GM19395 (cell line): ENCODE results near the gene NRL.

Experiments
- ATAC-seq: cut with Tn5 transposase; IDR thresholded peaks from one replicate; pipeline ENCODE4 v1.9.1; 2021; ENCODE audit warnings: mild to moderate bottlenecking, moderate library complexity; ENCODE audit not compliant: unreplicated experiment

NRL gene

DNA sequence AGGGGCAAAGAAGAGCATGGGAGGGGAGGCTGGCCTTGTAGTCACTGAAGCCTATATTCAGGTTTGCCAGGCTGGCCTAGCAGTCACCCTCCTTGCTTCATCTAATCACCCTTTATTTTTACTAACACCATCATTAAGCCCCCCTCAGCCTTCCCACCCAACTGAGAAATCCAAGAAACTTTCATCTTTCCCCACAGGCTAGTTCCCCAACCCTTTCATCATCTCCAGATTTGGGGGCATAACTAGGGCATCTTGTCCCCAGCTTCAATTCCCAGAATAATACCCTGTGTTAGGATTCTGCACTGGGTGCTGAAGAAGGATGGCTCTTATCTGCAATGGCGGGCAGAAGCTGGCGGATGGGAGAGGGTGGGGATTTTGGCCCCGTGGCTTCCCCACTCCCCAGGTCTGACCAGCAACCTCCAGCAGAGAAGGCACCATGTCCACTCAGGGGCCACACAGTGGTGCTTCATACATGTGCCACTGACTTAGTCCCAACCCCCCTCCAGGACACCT is 13.7 kb downstream of the NRL start:
- no peak for ATAC-seq

DNA sequence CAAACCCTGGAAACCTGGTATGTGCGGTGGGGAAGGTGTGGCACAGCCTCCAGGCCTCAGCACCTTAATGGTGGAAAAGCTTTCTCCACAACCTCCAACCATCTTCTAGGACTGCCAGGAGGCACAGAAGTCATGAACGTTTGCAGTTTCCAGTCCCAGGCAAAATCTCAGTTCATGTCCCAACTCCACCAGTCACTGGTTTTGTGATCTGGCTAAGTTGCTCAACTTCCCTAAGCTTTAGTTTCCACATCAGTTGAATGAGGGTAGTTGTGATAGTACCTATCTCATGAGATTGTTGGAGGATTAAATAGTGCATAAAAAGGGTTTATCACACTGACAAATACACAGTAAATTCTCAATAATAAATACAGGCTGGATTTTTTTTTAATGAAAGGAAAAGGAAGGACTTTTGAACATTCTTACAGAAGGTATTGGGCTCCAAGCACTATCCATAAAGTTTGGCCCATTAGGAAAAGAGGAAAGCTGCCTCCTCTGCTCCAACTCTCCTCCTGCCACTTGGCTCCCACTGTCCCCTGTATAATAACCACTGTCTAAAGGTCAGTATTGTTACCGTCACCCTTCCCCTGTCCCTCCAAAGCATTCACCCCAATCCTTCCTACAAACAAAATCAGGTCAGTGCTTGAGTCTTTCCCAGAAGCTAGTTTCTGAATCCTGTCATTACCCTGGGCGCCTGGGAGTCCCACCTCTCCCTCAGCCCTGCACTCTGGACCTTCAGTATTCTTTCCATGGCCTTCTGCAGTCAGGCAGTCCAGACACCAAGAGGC is 14.4 kb downstream of the NRL start:
- ATAC-seq: no peak

DNA sequence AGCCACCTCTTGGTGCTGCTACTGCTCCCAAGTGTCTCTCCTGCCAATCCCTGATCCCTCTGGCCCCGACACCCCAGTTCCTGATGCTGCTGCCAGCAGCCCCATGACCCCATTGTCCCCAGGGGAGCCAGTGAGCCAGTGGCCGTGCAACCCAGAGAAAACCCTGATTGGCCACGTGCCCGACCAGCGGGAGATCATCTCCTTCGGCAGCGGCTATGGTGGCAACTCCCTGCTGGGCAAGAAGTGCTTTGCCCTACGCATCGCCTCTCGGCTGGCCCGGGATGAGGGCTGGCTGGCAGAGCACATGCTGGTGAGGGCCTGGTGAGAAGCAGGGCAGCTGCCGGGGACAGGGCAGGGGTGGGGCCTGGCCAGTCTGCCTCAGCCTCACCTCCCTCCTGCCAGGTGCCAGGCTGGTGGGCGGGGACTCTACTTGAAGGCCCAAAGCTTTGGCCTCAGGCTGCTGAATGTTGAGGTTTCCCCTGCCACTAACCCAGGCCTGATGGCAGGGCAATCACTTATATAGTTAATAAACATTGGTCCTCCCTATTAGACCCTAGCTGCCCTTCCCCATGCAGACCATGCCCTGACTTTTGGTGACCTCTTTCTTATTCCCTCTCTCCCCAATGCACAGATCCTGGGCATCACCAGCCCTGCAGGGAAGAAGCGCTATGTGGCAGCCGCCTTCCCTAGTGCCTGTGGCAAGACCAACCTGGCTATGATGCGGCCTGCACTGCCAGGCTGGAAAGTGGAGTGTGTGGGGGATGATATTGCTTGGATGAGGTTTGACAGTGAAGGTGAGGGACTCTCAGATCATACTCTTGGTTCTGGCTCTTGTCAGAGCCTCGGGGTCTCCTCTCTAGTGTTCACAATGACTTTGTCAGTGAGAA is 15.6 kb downstream of the NRL start:
- no peak for ATAC-seq

DNA sequence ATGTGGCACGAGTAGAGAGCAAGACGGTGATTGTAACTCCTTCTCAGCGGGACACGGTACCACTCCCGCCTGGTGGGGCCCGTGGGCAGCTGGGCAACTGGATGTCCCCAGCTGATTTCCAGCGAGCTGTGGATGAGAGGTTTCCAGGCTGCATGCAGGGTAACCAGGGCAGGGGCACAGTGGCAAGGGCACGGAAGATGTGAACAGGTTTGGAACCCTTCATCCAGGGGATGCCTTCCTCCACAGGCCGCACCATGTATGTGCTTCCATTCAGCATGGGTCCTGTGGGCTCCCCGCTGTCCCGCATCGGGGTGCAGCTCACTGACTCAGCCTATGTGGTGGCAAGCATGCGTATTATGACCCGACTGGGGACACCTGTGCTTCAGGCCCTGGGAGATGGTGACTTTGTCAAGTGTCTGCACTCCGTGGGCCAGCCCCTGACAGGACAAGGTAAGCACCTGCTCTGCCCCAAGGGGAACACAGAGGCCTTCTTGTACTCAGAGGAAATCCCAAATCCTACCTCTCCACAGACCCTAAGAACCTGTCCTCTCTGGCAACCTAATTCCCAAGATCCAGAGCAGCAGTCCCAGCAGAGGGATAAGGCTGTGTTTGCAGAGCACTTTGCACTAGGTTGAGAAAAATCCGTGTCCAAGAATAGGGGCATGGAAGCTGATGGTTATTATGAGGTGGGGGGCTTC is 16.4 kb downstream of the NRL start:
- no peak for ATAC-seq

DNA sequence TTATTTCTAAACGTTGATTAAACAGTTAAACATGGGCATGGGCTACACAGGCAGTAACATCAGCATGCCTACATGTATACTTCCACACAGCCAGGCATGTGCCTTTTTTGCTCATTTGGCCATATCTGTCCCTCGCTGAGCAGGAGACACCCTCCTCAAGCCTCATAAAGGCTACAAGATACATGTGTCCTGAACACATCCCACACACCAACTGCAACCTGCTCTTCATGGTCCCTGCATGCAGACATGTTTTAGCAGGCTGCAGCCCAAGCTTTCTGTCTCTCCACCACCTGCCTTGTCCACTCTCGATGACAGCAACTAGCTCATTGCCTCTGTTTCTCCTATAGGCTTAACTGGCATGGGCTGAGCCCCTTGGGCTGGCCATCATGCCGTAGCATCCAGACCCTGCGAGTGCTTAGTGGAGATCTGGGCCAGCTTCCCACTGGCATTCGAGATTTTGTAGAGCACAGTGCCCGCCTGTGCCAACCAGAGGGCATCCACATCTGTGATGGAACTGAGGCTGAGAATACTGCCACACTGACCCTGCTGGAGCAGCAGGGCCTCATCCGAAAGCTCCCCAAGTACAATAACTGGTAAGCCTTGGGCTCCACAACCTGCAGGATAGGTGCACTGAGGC is 18.1 kb downstream of the NRL start:
- ATAC-seq: no peak

DNA sequence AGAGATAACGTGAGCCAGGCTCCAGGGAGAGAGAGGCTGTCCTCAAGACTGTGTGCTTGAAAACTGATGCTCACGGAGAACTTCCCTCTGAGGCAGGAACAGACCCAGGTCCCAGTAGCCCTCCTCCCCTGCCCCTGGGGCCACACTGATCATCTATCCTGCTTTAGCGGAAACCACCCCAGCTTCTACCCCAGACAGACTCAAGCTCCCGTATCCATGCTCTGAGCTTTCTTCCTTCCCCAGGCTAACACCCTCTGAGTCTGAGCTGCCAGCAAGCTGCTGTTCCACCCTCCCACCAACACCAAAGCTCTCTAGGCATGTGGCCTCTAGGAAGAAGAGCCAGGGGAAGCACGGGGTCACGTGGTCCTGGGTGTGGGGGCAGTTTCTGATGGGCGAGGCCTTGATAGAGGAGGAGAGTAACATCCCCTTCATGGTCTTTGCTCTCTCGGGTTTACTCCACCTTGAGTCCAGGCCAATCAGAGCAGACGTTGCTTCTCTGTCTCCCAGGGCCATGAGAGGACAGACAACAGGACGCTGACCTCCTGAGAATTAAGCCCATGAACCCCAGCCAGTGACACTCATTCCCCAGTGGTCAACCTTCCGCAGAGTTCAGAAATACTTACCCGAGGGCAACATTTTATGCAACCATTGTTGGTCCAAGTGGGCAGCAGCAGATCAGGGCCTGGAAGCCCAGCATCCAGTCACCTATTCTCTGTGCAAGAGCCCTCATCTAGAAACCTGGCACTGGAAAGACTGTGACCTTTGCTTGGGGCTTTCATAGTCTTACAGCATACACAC is 19.3 kb downstream of the NRL start:
- ATAC-seq: peak; percentile 71

DNA sequence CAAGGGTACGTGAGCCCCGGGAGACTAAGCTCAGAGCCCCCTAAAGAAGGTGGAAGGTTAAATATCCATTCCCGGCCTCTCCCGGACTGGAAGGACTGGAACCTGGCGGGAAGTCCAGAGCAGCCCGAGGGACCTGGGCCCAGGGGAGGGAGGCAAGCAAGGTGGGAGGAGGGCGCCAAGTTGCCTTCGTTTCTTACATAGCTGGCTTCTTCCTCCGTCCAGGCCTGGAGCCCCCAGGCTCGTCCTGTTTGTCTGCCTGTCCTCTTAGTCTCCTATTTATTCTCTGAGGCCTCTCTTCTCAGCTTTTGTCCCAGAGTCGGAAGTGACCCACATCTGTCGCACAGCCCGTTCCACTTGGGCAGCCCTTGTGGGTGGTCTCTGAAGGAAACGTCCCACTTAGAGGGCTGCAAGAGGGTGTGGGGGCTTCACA is 19.9 kb downstream of the NRL start:
- peak; percentile 0 for ATAC-seq

DNA sequence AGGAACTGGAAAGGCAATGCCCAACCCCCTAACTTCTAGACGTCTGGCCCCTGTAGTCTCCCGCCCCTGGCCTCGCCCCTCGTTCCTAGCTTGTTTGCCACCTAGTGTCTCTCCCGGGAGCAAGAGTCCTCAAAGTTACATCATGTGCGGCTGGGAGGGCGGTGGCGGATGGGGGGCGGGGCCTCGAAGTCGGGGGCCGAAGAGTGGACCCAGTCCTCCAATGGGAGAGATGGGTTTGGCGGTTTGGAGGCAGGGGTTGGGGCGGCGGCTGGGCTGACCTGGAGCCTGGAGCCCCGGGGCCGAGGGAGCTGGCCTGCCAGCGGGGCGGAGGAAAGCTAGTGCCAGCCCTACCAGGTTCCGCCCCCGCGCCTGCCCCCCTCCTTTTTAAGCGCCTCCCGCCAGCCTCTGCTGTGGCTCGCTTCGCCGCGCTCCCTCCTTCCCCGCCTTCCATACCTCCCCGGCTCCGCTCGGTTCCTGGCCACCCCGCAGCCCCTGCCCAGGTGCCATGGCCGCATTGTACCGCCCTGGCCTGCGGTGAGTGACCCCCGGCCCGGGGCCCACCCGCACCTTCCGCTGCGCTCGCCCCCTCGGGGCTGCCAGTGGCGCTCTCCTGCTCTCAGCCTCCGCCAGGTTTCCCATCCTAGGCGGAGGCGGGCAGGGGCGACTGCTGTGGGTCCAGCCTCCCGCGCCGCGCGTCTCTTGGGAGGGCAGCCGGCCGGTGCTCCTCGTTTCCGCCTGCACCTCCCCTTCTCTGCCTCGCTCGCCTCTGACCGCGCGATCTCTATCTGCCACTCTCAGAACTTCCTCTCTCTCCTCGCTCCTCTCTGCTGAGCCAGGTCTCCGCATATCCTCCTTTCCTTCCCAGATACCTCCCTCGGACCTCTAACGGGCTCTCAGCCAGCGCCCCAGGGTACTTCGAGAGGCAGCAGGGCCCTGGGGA is 20.6 kb downstream of the NRL start, which contains the start of gene PCK2:
PCK2 (plus strand) TSS at position 411 of the 940 bp plus-strand sequence; CDS start at position 506, 95 bp downstream.
- peak; percentile 52 for ATAC-seq

DNA sequence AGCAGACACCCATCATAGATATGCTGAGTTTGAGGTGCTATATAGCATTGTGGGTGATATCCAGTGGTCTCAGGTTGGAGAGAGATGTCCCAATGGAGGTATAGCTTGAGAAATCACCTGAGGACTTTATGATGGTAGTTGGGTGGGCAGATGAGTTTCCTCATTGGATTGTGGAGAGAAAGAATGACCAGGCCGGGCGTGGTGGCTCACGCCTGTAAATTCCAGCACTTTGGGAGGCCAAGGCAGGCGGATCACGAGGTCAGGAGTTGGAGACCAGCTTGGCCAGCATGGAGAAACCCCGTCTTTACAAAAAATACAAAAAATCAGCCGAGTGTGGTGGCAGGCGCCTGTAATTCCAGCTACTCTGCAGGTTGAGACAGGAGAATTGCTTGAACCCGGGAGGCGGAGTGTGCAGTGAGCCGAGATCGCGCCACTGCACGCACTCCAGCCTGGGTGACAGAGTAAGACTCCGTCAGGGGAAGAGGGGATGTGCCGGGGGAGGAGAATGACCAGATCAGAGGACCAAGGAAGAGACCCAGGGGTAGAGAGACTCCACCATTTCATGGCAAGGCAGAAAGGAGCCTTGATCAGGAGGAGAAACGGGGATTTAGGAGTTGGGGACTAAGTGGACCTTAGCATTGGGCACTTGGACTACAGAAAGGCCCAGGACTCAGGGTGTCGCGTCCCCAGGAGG is 21.4 kb downstream of the NRL start:
- ATAC-seq: no peak

DNA sequence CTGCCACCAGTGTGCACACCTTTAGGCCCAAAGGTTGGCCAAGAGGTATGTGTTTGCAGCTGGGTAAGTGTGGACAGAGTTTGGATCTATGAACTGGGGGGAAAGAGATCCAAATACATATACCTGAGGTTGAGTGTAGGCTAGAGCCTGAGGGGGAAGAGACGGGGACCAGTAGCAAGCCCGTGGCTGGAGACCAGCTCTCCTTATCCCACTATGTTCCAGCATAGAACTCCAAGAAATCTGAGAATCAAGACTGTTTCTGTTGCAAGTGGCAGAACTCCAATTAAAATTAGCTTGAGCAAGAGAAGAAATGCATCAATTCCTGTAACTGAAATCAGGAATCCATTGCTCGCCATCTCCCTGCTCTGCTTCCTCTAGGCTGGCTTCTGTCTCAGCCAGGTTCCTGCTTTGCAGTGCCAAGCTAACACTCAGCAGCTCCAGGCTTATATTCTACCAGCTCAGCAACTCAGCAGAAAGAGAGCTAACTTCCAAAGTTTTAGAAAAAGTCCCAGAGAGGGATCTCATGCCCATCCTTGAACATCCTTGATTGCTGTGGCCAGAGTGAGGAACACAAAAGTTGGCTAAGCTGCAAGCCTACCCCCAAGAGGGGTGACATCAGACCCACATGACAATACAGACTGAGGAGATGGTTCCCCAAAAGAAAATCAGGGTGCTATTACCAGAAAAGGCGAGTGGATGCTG is 22.1 kb downstream of the NRL start:
- no peak for ATAC-seq

DNA sequence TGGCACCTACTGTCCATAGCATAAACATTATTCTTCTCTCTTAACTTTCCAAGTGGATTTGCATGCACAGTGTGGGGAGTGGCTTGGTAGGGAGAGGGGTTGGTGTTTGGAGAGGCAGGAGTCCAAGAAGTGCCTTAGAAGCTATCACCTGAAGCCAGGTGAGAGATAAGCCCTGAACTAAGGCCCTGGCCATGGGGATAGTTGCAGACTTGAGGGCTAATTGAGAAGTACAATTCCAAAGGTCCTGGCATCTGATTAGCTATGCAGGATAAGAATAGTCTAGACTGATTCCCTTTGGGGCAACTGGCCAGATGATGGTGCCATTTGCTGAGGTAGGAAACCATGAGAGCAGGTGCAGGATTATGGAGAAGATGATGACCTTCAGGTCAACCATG is 22.6 kb downstream of the NRL start:
- ATAC-seq: no peak

DNA sequence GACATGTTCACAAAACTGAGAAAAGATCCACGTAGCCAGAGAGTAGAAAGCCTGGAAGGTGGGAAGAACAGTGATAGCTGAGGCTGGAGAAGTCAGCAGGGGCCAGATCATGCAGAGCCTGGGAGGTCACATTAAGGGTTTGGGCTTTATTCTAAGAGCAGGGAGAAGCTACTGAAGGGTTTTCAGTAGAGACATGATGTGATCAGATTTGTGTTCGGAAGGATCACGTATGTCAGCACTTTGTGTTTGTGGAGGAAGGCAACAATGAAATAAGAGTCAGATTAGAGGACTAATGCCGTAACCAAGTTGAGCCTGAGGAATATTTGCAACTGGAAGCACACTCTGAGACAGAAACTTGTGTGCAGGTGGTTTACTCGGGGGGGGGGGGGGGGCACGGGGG is 24.9 kb downstream of the NRL start:
- no peak for ATAC-seq

DNA sequence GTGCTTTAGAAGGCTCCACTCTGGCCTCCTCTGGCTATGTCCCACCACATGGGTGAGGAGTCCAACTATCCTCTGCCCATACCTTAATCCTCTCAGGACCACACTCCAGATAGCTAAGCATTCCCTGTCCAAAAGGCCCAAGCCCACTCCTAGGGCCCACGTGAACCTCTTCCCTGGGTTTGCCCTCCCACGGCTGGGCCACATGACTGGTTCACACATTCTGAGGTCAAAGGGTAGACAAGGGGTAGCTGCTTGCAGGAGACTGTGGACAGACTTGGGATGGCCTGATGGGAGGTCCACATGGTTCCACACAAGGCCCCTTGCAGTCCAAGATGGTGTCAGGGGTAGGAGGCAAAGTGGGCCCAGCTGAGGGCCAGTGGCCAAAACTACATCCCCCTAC is 26.7 kb downstream of the NRL start:
- no peak for ATAC-seq

DNA sequence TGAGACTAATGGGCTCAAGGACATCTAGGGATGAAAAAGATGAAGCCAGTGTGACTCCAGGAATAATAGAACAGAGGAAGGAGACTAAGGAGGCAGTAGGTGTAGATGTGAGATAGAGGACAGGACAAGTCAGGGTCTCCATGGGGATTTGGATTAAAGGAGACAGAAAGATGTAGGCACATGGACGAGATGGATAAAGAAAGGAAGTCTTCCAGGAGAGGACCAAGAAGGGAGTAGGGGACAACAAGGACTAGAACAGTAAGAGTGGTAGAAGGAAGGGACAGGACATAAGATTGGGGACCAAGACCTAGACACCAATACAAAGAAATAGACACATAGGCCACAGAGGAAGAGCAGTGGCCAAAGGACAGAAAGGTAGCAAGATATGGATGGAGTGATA is 27.7 kb downstream of the NRL start:
- ATAC-seq: no peak

DNA sequence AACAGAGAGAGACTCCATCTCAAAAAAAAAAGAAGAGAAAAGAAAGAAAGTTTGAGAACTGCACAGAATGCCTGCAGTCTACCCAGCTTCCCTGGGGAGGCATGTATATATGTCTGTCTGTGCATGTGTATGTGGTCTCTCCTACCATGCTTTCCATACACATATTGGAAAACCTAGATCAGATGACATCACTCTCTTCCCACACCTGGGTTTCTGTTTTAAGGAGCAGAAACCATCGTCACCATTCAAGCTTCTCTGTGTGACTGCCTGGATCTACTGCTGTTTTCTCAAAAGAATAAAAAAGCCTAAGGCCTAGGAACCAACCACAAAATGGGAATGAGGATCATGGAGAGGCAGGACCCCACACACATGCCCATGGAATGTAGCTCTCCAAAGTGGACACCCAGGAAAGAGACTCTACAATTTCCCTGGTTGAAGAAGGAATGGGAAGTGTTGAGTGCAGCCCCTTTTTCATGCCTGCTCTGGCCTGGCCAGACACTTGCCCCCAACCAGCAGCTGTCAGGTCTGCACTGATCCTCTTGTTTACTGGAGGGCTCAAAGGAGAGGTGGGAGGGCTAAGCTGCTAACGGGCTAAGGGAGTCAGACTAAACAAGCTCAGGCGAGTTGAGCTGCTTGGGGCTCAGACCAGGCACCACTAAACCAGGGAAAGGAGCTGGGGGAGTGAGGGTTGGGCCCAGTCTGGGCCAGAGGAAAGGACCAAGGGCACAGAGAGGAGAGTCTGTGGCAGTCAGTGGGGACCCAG is 28.4 kb downstream of the NRL start:
- no peak for ATAC-seq

DNA sequence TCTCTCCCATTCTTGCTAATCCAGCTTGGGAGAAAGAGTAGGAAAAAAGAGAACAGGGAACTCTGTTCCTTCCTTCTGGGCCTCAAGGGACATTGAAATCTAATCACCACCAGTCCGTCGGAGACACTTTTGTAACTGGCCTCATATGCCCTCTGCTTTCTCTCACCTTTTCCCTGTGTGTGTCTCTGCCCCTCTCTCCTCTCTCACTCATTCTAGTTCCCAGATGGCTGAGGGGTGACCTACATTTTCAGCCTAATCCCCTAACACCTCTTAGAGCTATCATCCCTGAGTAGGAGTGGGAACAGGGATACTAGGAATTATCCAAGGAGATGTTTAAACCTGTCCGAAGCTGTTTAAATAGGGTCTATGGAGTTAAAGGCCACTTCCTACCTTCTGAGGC is 29.5 kb downstream of the NRL start:
- ATAC-seq: no peak

DNA sequence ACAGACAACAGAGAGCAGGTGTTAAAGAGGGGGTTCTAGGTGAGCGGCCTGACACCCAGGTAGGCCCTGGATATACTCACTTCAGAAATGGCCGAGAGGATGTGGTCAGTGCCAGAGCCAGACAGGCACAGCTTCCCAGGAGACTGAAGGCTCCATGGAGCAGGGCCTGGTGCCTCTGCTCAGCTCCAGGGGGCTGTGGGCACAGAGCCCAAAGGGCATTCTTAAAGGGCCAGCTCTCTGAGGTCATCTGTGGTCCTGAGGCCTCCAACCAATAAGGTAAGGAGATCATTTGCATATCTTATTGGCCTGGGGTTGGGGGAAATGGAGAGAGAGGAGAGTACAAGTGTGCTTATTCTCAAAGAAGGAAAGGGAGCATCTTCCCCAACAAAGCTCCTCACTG is 30.3 kb downstream of the NRL start:
- ATAC-seq: no peak
